Activated naive CD8-positive, alpha-beta T cell treated with anti-CD3 and anti-CD28 coated beads for 36 hours (primary cell): ENCODE data around the gene ALDH9A1. TPM values are rescaled to one million over a fixed set of nuclear protein-coding genes. Genes with fewer than 3 reads are reported as not detected.
"Not testable (repeated sequence)": the region's sequence is repeated elsewhere in the genome, so short reads cannot be mapped to it uniquely, and the experiment has no call there.

Source experiments
- DNase-seq: peaks from one replicate; pipeline ENCODE4 v3.0.0; 2021
- H3K27ac Mint-ChIP-seq: one replicate; pipeline ENCODE4 v1.8.0; 2022; ENCODE audit warnings: mild to moderate bottlenecking, moderate library complexity, mixed read lengths
- H3K27me3 Mint-ChIP-seq: one replicate; pipeline ENCODE4 v1.8.0; 2022; ENCODE audit warnings: mild to moderate bottlenecking, mixed read lengths
- H3K36me3 Mint-ChIP-seq: one replicate; pipeline ENCODE4 v1.8.0; 2021; ENCODE audit warnings: mild to moderate bottlenecking, mixed read lengths
- H3K4me1 Mint-ChIP-seq: one replicate; pipeline ENCODE4 v1.8.0; 2021; ENCODE audit warnings: mixed read lengths
- H3K4me3 Mint-ChIP-seq: one replicate; pipeline ENCODE4 v1.8.0; 2022; ENCODE audit warnings: mild to moderate bottlenecking, moderate library complexity, mixed read lengths
- H3K9me3 Mint-ChIP-seq: one replicate; pipeline ENCODE4 v1.8.0; 2022; ENCODE audit warnings: mixed read lengths
- total RNA-seq, 2 experiments: library from RNA; stranded (reverse); gene quantifications; one replicate each; pipeline ENCODE4 v1.2.3, GENCODE V29; 2021

Gene ALDH9A1
- total RNA-seq, 2 experiments from 2014 or later: 41.3 to 43.6 TPM

GRCh38 chr1:165641231-165641987 is 57.0 kb downstream of the ALDH9A1 start:
- H3K4me1 Mint-ChIP-seq: peaks cover 23% of the 10 kb centered on the region

GRCh38 chr1:165639821-165640623 is 58.3 kb downstream of the ALDH9A1 start:
- H3K4me3 Mint-ChIP-seq: no peak overlapping the region
- peaks cover 19% of the 10 kb centered on the region for H3K4me1 Mint-ChIP-seq

More at GRCh38 chr1:165641231-165641987, 57.0 kb downstream of the ALDH9A1 start:
- H3K9me3 Mint-ChIP-seq: no peaks in the 10 kb centered on the region
- no peak overlapping the region for H3K4me3 Mint-ChIP-seq
- DNase-seq: no peak
- no peak overlapping the region for H3K27ac Mint-ChIP-seq
- H3K27me3 Mint-ChIP-seq: no peaks in the 10 kb centered on the region
- H3K36me3 Mint-ChIP-seq: no peaks in the 10 kb centered on the region

GRCh38 chr1:165638211-165638610 is 60.2 kb downstream of the ALDH9A1 start:
- H3K9me3 Mint-ChIP-seq, DNase-seq, H3K27me3 Mint-ChIP-seq, H3K36me3 Mint-ChIP-seq, H3K4me3 Mint-ChIP-seq, H3K27ac Mint-ChIP-seq: not testable (repeated sequence)
- peaks cover 31% of the 10 kb centered on the region for H3K4me1 Mint-ChIP-seq

More at GRCh38 chr1:165639821-165640623, 58.3 kb downstream of the ALDH9A1 start:
- Mint-ChIP-seq H3K27ac (no peak overlapping the region), H3K27me3 (no peaks in the 10 kb centered on the region), H3K36me3 (no peaks in the 10 kb centered on the region), H3K9me3 (no peaks in the 10 kb centered on the region)
- no peak for DNase-seq

- Mint-ChIP-seq H3K4me1 (peaks cover 30% of the 10 kb centered on the region), H3K9me3 (no peaks in the 10 kb centered on the region), H3K4me3 (no peak overlapping the region), H3K36me3 (no peaks in the 10 kb centered on the region), H3K27ac (no peak overlapping the region), H3K27me3 (no peaks in the 10 kb centered on the region)
- DNase-seq: no peak
Observed at GRCh38 chr1:165637427-165637826, 60.9 kb downstream of the ALDH9A1 start.

- DNase-seq: no peak
- no peaks in the 10 kb centered on the region for H3K27me3 Mint-ChIP-seq
- no peak overlapping the region for H3K4me3 Mint-ChIP-seq
- no peaks in the 10 kb centered on the region for H3K36me3 Mint-ChIP-seq
- peaks cover 24% of the 10 kb centered on the region for H3K4me1 Mint-ChIP-seq
- H3K9me3 Mint-ChIP-seq: no peaks in the 10 kb centered on the region
- H3K27ac Mint-ChIP-seq: no peak overlapping the region
Observed at GRCh38 chr1:165635823-165636222, 62.5 kb downstream of the ALDH9A1 start.

- Mint-ChIP-seq H3K27me3 (no peaks in the 10 kb centered on the region), H3K4me3 (no peak overlapping the region), H3K4me1 (peaks cover 24% of the 10 kb centered on the region), H3K27ac (no peak overlapping the region), H3K9me3 (no peaks in the 10 kb centered on the region), H3K36me3 (no peaks in the 10 kb centered on the region)
- no peak for DNase-seq
Observed at GRCh38 chr1:165635329-165635728, 63.0 kb downstream of the ALDH9A1 start.

- H3K36me3 Mint-ChIP-seq: no peaks in the 10 kb centered on the region
- H3K27me3 Mint-ChIP-seq: no peaks in the 10 kb centered on the region
- DNase-seq: no peak
- no peak overlapping the region for H3K4me3 Mint-ChIP-seq
- H3K4me1 Mint-ChIP-seq: peaks cover 23% of the 10 kb centered on the region
- H3K9me3 Mint-ChIP-seq: no peaks in the 10 kb centered on the region
- H3K27ac Mint-ChIP-seq: no peak overlapping the region
Observed at GRCh38 chr1:165634154-165634921, 64.0 kb downstream of the ALDH9A1 start.

GRCh38 chr1:165633614-165634013 is 64.7 kb downstream of the ALDH9A1 start:
- no peaks in the 10 kb centered on the region for H3K9me3 Mint-ChIP-seq

GRCh38 chr1:165632491-165632890 is 65.9 kb downstream of the ALDH9A1 start:
- no peak for DNase-seq
- no peaks in the 10 kb centered on the region for H3K36me3 Mint-ChIP-seq
- H3K27ac Mint-ChIP-seq: no peak overlapping the region
- no peak overlapping the region for H3K4me3 Mint-ChIP-seq
- H3K27me3 Mint-ChIP-seq: no peaks in the 10 kb centered on the region
- peaks cover 24% of the 10 kb centered on the region for H3K4me1 Mint-ChIP-seq
- H3K9me3 Mint-ChIP-seq: no peaks in the 10 kb centered on the region

More at GRCh38 chr1:165633614-165634013, 64.7 kb downstream of the ALDH9A1 start:
- Mint-ChIP-seq H3K27ac (no peak overlapping the region), H3K36me3 (no peaks in the 10 kb centered on the region), H3K27me3 (no peaks in the 10 kb centered on the region), H3K4me1 (peaks cover 26% of the 10 kb centered on the region), H3K4me3 (no peak overlapping the region)
- no peak for DNase-seq

- H3K27me3 Mint-ChIP-seq: no peaks in the 10 kb centered on the region
- no peaks in the 10 kb centered on the region for H3K9me3 Mint-ChIP-seq
- H3K4me1 Mint-ChIP-seq: peaks cover 24% of the 10 kb centered on the region
- H3K27ac Mint-ChIP-seq: no peak overlapping the region
- no peak overlapping the region for H3K4me3 Mint-ChIP-seq
- no peak for DNase-seq
- no peaks in the 10 kb centered on the region for H3K36me3 Mint-ChIP-seq
Observed at GRCh38 chr1:165632152-165632469, 66.3 kb downstream of the ALDH9A1 start.

- Mint-ChIP-seq H3K27me3 (no peaks in the 10 kb centered on the region), H3K27ac (no peak overlapping the region)
Observed at GRCh38 chr1:165631342-165632151, 66.8 kb downstream of the ALDH9A1 start.

GRCh38 chr1:165630629-165631341 is 67.6 kb downstream of the ALDH9A1 start, which contains the start of gene MGST3:
Gene MGST3 (plus strand): TSS chr1:165631234. CDS start chr1:165649848, 18,614 bp downstream.
- DNase-seq: peak; percentile 96
- Mint-ChIP-seq H3K27ac (no peak within 1 kb of the TSS), H3K4me1 (peaks cover 24% of the 10 kb centered on the region), H3K27me3 (no peaks in the 10 kb centered on the region), H3K9me3 (no peaks in the 10 kb centered on the region), H3K36me3 (no peaks in the 10 kb centered on the region), H3K4me3 (no peak within 1 kb of the TSS)

More at GRCh38 chr1:165631342-165632151, 66.8 kb downstream of the ALDH9A1 start:
- peak; percentile 64 for DNase-seq
- no peak overlapping the region for H3K4me3 Mint-ChIP-seq
- no peaks in the 10 kb centered on the region for H3K9me3 Mint-ChIP-seq
- no peaks in the 10 kb centered on the region for H3K36me3 Mint-ChIP-seq
- H3K4me1 Mint-ChIP-seq: peaks cover 24% of the 10 kb centered on the region

- DNase-seq: no peak
- Mint-ChIP-seq H3K4me1 (peaks cover 20% of the 10 kb centered on the region), H3K4me3 (no peak overlapping the region), H3K9me3 (no peaks in the 10 kb centered on the region), H3K27me3 (no peaks in the 10 kb centered on the region), H3K36me3 (no peaks in the 10 kb centered on the region), H3K27ac (no peak overlapping the region)
Observed at GRCh38 chr1:165629848-165630628, 68.3 kb downstream of the ALDH9A1 start.
